NCI-H2196 treated with DMSO at 0.1 percent for 48 hours (cell line): Measurements from ENCODE around the gene GPRC5B.

ENCODE experiments used
- DNase-seq: peaks from one replicate; lab custom pipeline; 2025; ENCODE audit not compliant: unreplicated experiment; lab: John Stamatoyannopoulos, UW

The GPRC5B gene

DNA sequence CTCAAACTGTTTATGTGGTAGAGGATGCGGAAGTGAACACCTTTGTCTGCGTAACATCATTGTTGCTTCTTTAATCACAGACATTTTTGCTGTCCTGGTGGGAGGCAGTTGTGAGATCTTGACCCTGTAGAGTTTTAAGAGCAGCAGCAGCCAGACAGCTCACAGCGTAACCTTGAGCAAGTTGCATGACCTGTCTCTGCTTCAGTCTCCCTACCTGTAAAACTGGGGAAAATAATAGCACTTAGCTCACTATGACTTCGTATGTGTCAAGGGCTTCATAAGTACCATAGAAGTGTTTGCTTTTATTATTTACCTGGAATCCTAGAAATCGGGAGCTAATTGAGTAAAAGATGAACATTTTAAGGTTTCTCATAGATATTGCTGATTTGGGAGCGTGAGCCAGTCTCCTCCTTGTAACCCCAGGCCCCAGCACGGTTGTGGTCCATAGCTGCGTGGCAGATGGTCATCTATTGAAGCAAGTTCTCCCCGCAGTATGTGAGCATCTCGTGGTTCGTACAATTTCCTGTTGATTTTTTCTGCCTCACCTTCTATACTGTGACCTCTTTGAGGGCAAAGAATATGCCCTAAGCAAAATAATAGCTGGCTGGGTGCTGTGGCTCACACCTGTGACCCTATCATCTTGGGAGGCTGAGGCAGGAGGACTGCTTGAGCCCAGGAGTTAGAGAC, 34.4 kb downstream of the GPRC5B start:
- DNase-seq: no peak

DNA sequence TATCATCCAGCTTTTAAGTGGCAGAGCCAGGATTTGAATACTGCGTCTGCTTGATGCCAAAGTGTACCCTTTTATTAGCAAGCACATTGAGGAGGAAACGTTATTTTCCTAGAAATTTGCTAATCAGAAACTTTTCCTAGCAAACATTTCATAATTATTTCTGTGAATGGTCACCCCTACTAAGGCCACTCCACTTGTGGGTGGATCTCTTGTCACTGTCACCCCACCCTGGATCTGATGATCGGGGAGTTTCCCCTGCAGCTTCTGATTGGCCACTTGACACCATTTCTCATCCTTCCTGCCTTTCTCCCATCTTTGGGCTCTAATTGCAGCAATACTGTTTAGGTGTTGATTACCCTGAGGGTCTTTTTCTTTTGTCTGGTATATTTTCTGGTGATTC, 35.9 kb downstream of the GPRC5B start:
- no peak for DNase-seq

DNA sequence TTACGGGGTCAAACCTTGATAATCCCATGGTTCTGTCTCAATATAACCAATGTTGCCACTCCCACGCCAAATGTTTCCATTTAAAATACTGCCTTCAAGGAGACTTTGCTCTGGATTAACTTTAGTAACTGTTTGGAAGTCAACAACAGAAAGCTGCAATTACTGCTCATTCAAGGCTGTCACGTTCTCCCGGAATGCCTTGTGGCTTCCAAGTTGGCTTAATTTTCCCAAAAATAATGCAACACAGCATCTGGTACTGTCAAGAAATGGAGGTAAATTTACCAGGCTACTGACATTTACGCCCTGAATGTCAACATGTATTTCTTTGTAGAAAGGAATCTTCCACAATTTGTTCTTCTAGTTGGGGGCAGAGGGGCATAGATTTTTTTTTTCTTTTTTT, 38.2 kb downstream of the GPRC5B start:
- no peak for DNase-seq

DNA sequence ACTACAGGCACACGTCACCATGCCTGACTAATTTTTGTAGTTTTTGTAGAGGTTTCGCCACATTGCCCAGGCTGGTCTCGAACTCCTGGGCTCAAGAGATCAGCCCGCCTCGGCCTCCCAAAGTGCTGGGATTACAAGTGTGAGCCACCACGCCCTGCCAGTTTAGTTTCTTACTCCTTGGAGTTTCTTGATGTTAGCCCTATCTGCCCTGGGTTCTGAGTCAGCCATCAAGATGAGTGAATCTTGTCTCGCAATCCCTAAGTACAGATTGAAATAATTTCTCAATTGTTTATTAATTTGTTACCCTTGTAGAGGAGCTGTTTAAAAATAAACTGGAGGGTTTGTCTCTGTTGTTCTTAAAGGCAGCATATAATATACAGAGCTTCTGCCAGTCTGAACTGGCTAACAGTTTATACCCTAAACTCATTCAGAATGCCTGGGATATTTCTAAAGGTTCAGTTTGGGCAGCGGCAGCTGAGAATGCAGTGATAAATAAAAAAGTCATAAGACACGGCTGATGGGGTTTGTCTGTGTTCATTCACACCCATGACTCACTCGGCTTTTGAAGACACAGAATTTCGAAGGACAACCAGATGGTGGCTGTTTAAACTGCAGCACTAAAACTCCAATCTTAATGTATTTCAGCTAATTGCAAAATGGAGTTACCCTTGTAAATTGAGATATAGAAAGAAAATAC, 39.6 kb downstream of the GPRC5B start:
- no peak for DNase-seq

DNA sequence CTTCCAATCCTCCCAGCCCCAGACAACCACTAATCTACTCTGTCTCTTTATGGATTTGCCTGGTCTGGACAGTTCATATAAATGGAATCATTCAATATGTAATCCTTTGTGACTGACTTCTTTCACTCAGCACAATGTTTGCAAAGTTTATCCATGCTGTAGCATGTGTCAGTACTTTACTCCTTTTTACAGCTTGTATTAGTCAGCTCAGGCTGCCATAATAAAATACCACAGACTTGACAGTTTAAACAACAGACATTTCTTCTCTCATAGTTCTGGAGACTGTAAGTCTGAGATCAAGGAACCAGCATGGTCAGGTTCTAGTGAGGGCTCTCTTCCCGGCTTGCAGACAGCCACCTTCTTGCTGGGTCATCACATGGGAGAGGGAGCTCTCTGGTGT, 41.3 kb downstream of the GPRC5B start:
- DNase-seq: no peak

DNA sequence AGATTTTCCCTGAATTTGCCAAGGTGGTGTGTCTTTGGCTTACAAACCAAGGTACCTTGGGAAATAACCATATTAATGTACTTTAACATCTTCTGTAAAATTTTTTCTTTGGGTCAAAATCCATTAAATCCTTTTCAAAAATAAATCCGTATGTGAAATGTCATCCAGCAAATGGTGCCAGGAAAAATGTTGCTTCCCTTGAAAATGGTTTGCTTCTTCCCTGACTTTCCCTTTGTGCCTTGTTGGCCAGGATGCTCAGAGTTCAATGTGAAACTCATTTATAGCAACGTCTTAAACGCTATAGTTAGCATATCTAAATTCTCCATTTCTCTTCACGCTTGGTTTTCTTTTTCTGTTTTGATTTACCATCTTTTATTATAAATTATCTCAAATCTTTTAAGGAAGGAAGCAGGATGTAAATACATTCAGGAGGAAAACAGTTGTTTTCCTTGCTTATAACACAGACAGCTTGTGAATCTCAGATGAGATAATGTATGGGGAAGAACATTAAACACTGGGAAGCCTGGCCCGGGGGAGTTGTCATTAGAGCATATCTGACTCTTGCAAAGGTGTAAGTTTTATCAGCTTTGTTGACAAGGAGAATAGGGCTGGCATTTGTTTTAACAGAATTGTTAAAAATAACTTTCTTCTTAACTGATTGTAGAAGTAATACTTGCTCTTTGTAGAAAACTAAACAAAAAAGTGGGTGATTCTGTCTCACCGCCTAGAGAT, 42.1 kb downstream of the GPRC5B start:
- DNase-seq: no peak

DNA sequence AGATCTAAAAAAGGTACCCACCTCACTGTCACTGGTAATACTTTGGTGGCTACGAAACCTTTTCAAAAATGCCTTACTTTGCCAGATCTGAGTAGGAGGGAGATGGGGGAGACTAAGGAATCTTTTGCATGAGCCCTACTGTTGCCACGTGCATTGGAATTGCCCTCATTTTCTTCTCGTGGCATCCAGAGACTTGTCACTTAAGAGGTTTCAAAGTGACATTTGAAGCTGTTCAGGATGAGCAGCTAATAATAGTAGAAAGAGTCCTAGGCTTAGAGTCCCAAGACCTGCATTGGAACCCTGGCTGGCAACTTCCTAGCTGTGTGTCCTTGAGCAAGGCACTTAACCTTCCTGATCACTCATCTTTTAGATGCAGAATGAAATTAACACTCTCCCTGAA, 43.5 kb downstream of the GPRC5B start:
- no peak for DNase-seq

DNA sequence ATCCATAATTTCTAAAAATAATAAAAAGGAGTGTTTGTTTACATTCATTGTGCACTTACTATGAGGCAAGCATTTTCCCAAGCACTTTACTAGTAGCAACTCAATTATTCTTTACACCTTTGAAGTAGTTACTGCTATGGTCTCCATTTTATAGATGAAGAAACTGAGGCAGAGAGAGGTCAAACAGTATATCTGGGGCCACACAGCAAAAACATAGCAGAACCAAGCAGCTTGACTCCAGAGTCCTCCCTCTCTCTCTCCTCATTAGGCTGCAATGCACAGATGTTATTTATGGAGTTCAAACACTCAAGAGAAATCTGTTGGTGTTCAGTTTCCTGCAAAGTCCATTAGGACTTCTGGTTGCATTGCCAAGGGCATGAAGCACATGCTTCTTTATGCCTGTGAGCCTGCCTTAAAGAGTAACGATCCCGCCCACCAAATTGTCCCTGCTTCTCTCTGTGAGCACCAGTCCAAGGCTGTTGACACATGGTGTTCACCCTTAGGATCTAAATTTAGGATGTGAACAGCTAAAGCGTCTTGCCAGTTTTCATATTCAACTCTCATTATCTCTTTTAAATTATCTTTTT, 44.0 kb downstream of the GPRC5B start:
- peak; percentile 38 for DNase-seq

DNA sequence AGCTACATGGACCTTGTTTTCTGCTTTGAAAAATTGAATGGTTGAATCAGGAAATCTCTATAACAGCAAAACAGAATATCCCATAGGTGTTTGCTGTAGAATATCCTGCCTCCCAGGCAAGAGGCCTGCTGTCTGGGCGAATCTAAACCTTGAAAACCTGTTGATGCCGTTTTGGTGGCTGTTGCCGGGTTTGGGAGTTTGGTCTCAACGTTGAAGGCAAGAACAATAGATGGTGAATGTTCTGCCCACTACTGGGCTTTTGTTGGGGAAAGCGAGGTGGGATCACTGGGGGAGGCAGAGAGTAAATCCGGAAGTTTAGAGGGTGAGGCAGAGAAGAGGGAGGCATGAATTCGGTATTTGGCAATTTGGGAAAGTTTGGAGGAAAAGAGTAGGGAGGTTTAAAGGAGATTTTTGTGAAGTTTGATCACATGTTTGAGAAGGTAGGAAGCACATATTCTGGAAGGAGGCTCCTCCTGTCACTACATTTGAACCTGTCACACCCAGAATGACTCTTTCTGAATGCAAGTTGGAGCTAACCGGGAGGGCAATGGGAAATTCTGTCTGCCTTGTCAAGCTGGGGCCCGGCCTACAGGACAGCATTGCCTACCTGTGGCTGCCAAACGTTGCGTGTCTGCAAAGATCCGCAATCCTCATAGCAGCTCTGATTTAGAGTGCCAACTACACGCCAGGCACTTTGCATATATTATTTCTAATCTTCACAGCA, 46.5 kb downstream of the GPRC5B start:
- no peak for DNase-seq

DNA sequence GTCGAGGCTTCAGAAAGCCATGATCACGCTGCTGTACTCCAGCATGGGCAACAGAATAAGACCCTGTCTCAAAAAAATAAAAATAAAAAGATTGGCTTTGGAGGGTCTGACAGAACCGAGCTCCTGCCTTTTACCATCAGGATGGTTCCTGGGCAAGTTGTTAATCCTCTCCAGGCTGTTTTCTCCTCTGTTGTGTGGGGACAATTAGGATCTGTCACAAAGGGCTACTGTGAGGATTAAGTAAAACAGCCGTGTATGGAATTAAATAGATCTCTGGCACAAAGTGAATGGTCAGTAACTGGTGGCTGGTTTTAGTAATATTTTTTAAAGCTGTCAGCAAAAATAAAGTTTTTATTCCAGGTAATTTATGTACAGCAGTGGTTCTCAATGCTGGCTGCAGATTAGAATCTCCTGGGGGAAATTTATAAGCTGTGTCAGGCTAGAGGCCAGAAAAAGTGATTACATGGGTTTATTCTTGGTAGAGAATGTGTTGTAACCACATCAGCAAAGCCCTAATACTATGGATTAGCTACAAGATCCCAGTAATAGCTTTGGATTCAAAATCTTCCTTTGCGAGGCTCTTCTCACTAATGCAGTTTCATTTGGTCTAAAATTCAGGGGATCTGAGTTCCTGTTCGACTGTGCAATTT, 47.2 kb downstream of the GPRC5B start:
- no peak for DNase-seq

DNA sequence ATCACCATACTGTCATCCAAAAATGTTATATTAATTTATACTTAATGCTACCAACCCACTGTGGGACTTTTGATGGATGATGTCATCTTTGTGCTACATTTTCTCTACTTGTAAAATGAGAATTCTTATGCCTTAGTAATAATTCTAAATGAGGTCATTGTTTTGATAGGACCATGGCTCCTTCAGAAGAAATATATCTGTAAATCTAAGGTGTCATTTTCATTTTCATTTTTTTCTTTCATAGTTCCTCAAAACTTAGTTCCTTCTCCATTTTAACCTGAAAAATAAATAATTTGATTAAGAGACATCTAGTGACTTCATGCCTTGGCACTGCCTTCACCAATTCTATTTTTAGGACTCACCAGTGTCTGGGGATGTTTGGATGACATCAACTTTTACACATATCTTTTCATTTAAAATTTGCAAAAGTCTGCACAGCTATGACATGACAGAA, 48.7 kb downstream of the GPRC5B start:
- DNase-seq: no peak

DNA sequence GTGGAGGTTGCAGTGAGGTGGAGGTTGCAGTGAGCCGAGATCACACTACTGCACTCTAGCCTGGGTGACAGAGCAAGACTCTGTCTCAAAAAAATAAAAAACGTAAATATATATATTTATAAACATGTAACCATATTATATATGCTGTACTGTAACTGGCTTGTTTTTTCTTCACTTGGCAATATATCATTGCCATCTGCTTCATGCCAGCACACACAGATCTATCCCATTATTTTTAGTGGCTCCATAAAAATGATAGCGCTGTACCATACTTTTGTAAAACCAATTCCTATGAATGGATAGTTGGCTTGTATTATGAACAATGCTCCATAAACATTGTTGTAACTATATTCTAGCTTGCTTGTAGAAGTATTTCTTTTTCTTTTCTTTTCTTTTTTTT, 49.5 kb downstream of the GPRC5B start:
- DNase-seq: no peak

DNA sequence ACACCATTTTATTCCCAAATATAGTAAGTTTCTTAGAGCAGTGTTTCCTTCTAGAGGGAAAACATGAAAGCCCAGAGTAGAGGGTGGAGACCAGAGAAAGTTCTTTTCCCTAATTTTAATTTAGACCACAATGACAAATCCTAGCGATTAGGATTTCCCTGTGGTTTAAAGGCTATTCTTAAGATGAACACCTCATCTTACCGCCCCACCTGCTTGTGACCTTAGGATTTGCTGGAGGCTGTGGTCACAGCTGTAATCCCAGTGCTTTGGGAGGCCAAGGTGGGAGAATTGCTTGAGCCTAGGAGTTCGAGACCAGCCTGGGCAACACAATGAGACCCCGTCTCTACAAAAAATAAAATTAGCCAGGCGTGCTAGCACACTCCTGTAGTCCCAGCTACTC, 51.1 kb downstream of the GPRC5B start:
- no peak for DNase-seq

DNA sequence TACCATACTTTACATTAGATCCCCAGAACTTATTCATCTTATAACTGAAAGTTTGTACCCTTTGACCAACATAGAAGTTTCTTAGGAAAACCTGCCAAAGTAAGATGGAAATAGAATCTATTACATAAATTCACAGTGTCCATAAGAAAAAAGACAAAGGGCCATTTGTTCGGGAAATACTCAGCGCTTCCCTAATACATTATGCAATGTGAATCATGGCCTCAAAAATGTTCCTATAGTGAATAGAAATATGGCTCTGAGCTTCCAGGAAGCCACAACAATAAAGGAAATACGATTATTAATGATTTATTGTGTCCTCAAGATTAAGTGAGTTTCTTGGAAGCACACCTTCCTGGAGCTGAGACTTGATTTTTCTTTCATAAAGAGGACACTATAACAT, 51.5 kb downstream of the GPRC5B start:
- DNase-seq: no peak

DNA sequence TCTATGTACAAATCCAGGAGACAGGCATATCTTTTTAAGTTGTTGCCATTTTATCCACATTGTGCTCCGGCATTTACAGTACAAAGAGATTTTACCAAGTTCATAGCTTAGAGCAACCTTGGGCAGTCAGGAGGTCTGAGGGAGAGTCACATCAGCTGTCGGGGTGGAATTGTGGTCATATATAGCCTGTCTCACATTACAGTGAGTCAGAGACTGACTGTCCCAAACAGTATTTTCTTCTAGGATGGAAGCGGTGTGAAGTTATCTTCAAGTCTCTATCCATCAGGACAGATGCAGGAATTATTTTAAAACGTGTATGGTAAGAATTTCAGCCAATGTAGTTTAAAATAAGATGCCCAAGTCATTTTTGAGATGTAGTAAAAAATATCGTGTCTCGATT, 53.0 kb downstream of the GPRC5B start:
- no peak for DNase-seq

DNA sequence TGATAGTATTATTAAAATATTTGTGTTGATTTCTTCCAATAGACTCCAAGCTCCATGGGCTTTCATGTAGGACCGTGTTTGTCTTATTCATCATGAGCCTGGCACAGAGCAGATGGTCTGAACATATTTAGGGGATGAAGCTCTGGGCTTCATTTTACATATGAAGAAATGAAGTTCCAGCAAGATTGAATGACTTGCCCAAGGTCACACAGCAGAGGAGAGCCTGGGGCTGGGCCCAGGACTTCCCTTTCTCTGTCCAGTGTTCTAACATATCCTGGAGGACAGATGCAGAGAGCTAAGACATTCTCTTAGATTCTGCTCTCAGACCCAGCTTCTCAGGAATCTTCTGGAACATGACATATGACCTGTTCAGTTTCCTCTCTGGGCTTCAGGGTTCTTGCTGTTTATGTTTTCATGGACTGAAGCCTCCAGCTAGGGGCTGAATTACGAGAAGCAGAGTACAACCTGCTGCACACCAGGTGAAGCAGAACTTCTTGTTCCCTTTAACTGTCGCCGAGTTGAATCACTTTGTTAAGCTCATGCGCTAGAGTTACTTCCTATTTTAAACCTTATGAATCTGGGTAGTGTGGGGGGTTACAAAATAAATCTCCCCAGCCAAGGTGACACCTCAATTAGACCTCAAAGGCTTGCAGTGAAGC, 53.6 kb downstream of the GPRC5B start:
- no peak for DNase-seq

DNA sequence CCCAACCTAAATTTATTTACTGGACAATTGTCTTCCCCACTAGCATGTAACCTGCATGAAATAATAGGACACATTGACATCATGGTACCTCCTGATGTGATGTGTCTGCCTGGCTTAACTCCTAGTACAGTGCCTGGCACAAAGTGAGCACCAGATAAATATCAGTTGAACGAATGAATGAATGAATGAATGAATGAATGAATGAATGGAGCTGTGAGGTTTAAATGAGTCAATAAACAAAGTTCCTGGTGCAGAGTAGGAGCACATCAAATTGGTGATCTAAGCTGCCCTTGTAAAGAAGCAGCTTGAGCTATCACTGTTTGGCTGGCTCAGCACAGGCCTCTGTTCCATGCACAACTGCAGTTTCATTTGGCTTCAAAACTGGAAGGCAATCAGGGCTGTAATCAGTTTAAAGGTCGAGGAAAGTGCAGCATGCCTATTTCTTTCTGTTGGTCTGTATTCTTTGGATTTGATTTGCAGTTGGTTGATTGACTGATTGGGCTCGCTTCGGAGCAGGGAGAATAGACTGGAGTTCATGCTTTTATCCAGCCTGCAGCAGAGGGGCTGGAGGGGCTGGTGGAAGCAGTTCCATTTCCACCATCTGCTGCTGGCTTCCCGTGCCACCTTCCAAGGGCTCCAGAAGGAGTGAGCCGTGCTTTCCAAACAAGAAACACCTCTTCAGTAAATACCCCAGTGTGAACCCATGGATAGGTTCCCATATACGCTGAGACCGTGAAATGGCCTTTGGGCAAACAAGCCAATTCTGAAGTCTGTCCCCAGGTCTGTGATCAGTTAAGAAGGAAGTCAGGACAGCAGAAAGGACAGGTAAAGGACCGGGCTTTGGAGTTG, 54.6 kb downstream of the GPRC5B start:
- DNase-seq: no peak

DNA sequence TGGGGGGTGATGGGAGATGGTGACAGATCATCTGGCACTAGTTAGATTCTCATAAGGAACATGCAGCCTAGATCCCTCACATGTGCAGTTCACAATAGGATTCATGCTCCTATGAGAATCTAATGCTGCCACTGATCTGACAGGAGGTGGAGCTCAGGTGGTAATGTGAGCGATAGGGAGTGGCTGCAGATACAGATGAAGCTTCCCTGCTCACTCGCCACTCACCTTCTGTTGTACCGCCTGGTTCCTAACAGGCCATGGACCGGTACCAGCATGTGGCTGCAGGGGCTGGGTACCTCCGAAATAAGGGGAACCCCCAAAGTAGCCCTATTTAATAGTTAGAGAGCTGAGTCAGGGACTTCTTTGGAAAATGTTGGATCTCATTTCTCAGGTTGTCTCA, 60.4 kb downstream of the GPRC5B start:
- no peak for DNase-seq

DNA sequence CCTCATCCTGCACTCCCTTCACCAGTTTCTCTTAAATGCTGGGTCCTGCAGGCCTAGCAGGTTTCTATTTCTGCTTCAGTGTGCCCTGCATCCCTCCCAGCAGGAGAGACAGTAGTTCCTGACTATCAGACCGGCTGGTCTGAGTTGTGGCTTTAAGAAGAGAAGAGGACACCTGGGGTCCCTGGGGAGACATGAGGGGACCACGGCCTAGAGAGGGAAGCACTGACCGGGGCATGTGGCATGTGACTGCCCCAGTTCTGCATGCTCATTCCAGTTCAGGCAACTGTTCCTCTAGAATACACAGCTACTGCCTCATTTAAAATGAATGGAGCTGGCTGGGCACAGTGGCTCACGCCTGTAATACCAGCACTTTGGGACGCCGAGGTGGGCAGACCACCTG, 61.3 kb downstream of the GPRC5B start:
- no peak for DNase-seq
